Vagina (tissue), 2 donors: ENCODE results near the gene USP49. TPM values are rescaled to one million over a fixed set of nuclear protein-coding genes. Genes with fewer than 3 reads are reported as not detected.

ENCODE experiments used
- DNase-seq, 2 donors: peaks; one replicate each; pipeline ENCODE4 v3.0.0-alpha.2; 2017; ENCODE audit errors: extremely low spot score in 2 of 2
- H3K27ac ChIP-seq: fragments of 200-600 bp; sonication (generic); one replicate; pipeline ENCODE4 v1.5.1; 2019
- H3K27me3 ChIP-seq: fragments of 200-600 bp; sonication (generic); one replicate; pipeline ENCODE4 v1.5.1; 2019
- H3K36me3 ChIP-seq, 2 donors: fragments of 200-600 bp; sonication (generic); one replicate each; pipeline ENCODE4 v1.5.1; 2017 to 2019
- H3K4me1 ChIP-seq: fragments of 200-600 bp; sonication (generic); one replicate; pipeline ENCODE4 v1.5.1; 2019
- H3K4me3 ChIP-seq, 2 donors: fragments of 200-600 bp; sonication (generic); 1 replicate in 1 of 2; 2 replicates in 1 of 2; pipeline ENCODE4 v1.5.1; 2016 to 2019
- H3K9me3 ChIP-seq: fragments of 200-600 bp; sonication (generic); one replicate; pipeline ENCODE4 v1.5.1; 2019
- CTCF ChIP-seq, 3 experiments: fragments of 450-650 bp in 2 of 3; fragments of 200-600 bp in 1 of 3; sonication (generic) in 1 of 3; IDR thresholded peaks; one replicate each; pipeline ENCODE4 v1.5.1; 2017 to 2019; ENCODE audit warnings: antibody characterized with exemption in 3 of 3, mild to moderate bottlenecking in 2 of 3, moderate library complexity in 2 of 3
- POLR2A ChIP-seq, 2 donors: fragments of 450-650 bp; IDR thresholded peaks; one replicate each; pipeline ENCODE4 v1.6.1; 2017; ENCODE audit warnings: antibody characterized with exemption in 2 of 2, mild to moderate bottlenecking in 2 of 2, moderate library complexity in 2 of 2
- POLR2AphosphoS5 ChIP-seq, 2 donors: sonication (generic); formaldehyde crosslinking; IDR thresholded peaks; one replicate each; pipeline ENCODE4 v1.9.0; 2017; ENCODE audit warnings: antibody characterized with exemption in 2 of 2, mild to moderate bottlenecking in 2 of 2, low read depth in 1 of 2; ENCODE audit not compliant: insufficient read depth in 1 of 2
- intact Hi-C: fragments of 100-400 bp; cut with DNase I; formaldehyde crosslinking; loops from one replicate; pipeline ENCODE4 v1.15.1; 2023
- total RNA-seq: library from RNA; depleted of rRNA; stranded (reverse); fragments of >200 nt; gene quantifications from one replicate; pipeline ENCODE4 v1.2.3, GENCODE V29; 2016

The USP49 gene
- total RNA-seq, 1 donor from 2014 or later, result 9.1 TPM

- H3K27ac ChIP-seq, result peak within 1 kb of the TSS; percentile 94
- H3K4me3 ChIP-seq, result peak within 1 kb of the TSS; percentile 83 to 89
- intact Hi-C loops, result loop anchor here (2.0 kb wide), 1 partner anchor 264 kb away; no protein-coding TSS in a partner anchor
- DNase-seq, result no peak
- H3K9me3 ChIP-seq, result no peaks in the 10 kb centered on the region
- no peaks in the 10 kb centered on the region for H3K27me3 ChIP-seq
- peaks cover 0 to 8% of the 10 kb centered on the region in 2 donors for H3K36me3 ChIP-seq
- TF ChIP-seq POLR2AphosphoS5 (IDR thresholded peaks at IDR 0.05; ENCODE audit: insufficient read depth in 1 of 2, low read depth in 1 of 2), result peak in 1 of 2 donors; percentile 17
- no peak for TF ChIP-seq CTCF (IDR thresholded peaks at IDR 0.05)
- peaks cover 44% of the 10 kb centered on the region for H3K4me1 ChIP-seq
These were observed 114.4 kb downstream of the USP49 start, which contains the start of gene PRICKLE4 for GRCh38 chr6:41780551-41781365. Gene PRICKLE4 (plus strand): TSS chr6:41780782. CDS start chr6:41783474, 2,692 bp downstream.

- Histone ChIP-seq H3K9me3 (no peaks in the 10 kb centered on the region), H3K4me1 (peaks cover 36% of the 10 kb centered on the region), H3K4me3 (peak within 1 kb of the TSS; percentile 83 to 89), H3K27ac (peak within 1 kb of the TSS; percentile 94), H3K27me3 (no peaks in the 10 kb centered on the region), H3K36me3 (peaks cover 0 to 16% of the 10 kb centered on the region in 2 donors)
- TF ChIP-seq CTCF (IDR thresholded peaks at IDR 0.05) (peak; percentile 77 to 92 (median 77)), POLR2AphosphoS5 (IDR thresholded peaks at IDR 0.05; ENCODE audit: insufficient read depth in 1 of 2, low read depth in 1 of 2) (peak; percentile 66), POLR2A (IDR thresholded peaks at IDR 0.05) (no peak)
- DNase-seq, result peak in 1 of 2 donors; percentile 96
- intact Hi-C loops, result loop anchor here (2.0 kb wide), 1 partner anchor 265 kb away; no protein-coding TSS in a partner anchor
These were observed 115.2 kb downstream of the USP49 start, which contains the start of gene FRS3 for GRCh38 chr6:41779788-41780550. Gene FRS3 (minus strand): TSS chr6:41779900. CDS start chr6:41776987, 2,913 bp downstream.

GRCh38 chr6:41779336-41779735, 115.8 kb downstream of the USP49 start:
- Histone ChIP-seq H3K4me1 (peaks cover 29% of the 10 kb centered on the region), H3K27ac (peak overlapping the region; percentile 48), H3K4me3 (peak overlapping the region; percentile 83 to 89), H3K36me3 (peaks cover 0 to 22% of the 10 kb centered on the region in 2 donors), H3K27me3 (no peaks in the 10 kb centered on the region), H3K9me3 (no peaks in the 10 kb centered on the region)
- TF ChIP-seq POLR2AphosphoS5 (IDR thresholded peaks at IDR 0.05; ENCODE audit: insufficient read depth in 1 of 2, low read depth in 1 of 2) (no peak), CTCF (IDR thresholded peaks at IDR 0.05) (no peak), POLR2A (IDR thresholded peaks at IDR 0.05) (no peak)
- DNase-seq, result no peak
- intact Hi-C loops, result no loop called here

GRCh38 chr6:41778895-41779294, 116.3 kb downstream of the USP49 start:
- Histone ChIP-seq H3K27me3 (no peaks in the 10 kb centered on the region), H3K36me3 (peaks cover 0 to 27% of the 10 kb centered on the region in 2 donors), H3K4me1 (peaks cover 25% of the 10 kb centered on the region), H3K9me3 (no peaks in the 10 kb centered on the region), H3K4me3 (peak overlapping the region; percentile 83 to 89), H3K27ac (peak overlapping the region; percentile 48)
- TF ChIP-seq CTCF (IDR thresholded peaks at IDR 0.05), result no peak
- TF ChIP-seq POLR2A (IDR thresholded peaks at IDR 0.05), result no peak
- no peak for TF ChIP-seq POLR2AphosphoS5 (IDR thresholded peaks at IDR 0.05; ENCODE audit: insufficient read depth in 1 of 2, low read depth in 1 of 2)
- no peak for DNase-seq
- intact Hi-C loops, result no loop called here
